Testis (tissue), 2 donors: ENCODE data around the gene ARHGEF2.

Source experiments
- POLR2A ChIP-seq: fragments of 450-650 bp; IDR thresholded peaks from one replicate; pipeline ENCODE4 v1.6.1; 2017; ENCODE audit warnings: antibody characterized with exemption, mild to moderate bottlenecking, moderate library complexity
- TF ChIP-seq, protein P1 (sequence below), 3 experiments: fragments of 450-650 bp in 2 of 3; fragments of 200-600 bp in 1 of 3; sonication (generic) in 1 of 3; IDR thresholded peaks; one replicate each; pipeline ENCODE4 v1.5.1; 2016 to 2019; ENCODE audit warnings: antibody characterized with exemption in 3 of 3, mild to moderate bottlenecking in 2 of 3, moderate library complexity in 1 of 3

DNA sequence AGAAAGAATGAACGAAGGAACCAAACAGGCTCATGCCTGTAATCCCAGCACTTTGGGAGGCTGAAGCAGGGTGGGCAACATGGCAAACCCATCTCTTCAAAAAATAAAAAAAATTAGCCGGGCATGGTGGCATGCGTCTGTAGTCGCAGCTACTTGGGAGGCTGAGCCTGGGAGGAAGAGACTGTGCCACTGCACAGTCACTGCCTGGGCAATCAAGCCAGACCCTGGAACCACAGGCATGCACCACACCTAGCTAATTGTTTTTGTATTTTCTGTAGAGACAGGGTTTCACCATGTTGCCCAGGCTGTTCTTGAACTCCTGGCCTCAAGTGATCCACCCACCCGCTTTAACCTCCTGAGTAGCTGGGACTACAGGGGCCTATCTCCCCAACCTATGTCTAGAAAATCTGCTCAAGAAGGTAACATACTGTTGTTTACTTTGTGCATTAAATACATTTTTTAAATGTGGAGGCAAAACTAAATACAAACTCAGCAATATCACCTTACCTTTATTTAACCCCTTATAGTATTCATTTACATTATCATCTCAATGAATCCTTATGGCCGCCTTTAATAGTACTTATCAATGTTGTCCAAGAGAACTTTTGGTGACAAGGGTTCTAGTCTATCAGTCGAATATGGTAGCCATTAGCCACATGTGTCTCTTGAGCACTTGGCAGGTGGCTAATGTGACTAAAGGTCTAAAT, 46.9 kb downstream of the ARHGEF2 start:
- TF ChIP-seq, protein P1, sequence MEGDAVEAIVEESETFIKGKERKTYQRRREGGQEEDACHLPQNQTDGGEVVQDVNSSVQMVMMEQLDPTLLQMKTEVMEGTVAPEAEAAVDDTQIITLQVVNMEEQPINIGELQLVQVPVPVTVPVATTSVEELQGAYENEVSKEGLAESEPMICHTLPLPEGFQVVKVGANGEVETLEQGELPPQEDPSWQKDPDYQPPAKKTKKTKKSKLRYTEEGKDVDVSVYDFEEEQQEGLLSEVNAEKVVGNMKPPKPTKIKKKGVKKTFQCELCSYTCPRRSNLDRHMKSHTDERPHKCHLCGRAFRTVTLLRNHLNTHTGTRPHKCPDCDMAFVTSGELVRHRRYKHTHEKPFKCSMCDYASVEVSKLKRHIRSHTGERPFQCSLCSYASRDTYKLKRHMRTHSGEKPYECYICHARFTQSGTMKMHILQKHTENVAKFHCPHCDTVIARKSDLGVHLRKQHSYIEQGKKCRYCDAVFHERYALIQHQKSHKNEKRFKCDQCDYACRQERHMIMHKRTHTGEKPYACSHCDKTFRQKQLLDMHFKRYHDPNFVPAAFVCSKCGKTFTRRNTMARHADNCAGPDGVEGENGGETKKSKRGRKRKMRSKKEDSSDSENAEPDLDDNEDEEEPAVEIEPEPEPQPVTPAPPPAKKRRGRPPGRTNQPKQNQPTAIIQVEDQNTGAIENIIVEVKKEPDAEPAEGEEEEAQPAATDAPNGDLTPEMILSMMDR (IDR thresholded peaks at IDR 0.05), result no peak
- no peak for TF ChIP-seq POLR2A
